ENCODE results near the gene ZNF280C. TPM values are rescaled to one million over a fixed set of nuclear protein-coding genes. Genes with fewer than 3 reads are reported as not detected.

The ZNF280C gene
- total RNA-seq, 1 experiment from 2014 or later: 15.0 TPM

- TF ChIP-seq TP53 (CRISPR knock-in tag; IDR thresholded peaks at IDR 0.05): no peak
- TF ChIP-seq CREM (CRISPR knock-in tag; IDR thresholded peaks at IDR 0.05): no peak
- TF ChIP-seq ZNF281 (CRISPR knock-in tag; IDR thresholded peaks at IDR 0.05): no peak
- no peak for TF ChIP-seq OVOL2 (CRISPR knock-in tag; IDR thresholded peaks at IDR 0.05; ENCODE audit: borderline replicate concordance)
- no peak for TF ChIP-seq MAX (CRISPR knock-in tag; IDR thresholded peaks at IDR 0.05)
- no peak for TF ChIP-seq ZNF317 (CRISPR knock-in tag; IDR thresholded peaks at IDR 0.05; ENCODE audit: borderline replicate concordance, low read depth)
These were observed 89.5 kb downstream of the ZNF280C start (continued) for GRCh38 chrX:130179170-130179569.

GRCh38 chrX:130176942-130177341 is 91.8 kb downstream of the ZNF280C start:
- TF ChIP-seq FOXP1 (CRISPR knock-in tag; IDR thresholded peaks at IDR 0.05; ENCODE audit: borderline replicate concordance): no peak
- TF ChIP-seq EMX1 (CRISPR knock-in tag; IDR thresholded peaks at IDR 0.05): no peak
- no peak for TF ChIP-seq ZNF532 (CRISPR knock-in tag; IDR thresholded peaks at IDR 0.05; ENCODE audit: borderline replicate concordance)
- TF ChIP-seq ZNF121 (CRISPR knock-in tag; IDR thresholded peaks at IDR 0.05): no peak
- Mint-ChIP-seq H3K27me3 (ENCODE audit: low read depth) (peaks cover 13% of the 10 kb centered on the region), H3K36me3 (no peaks in the 10 kb centered on the region; the same call in 1 of the 2 replicates), H3K27ac (no peak overlapping the region), H3K4me3 (no peak overlapping the region), H3K9me3 (no peaks in the 10 kb centered on the region), H3K4me1 (peaks cover 6% of the 10 kb centered on the region)
- ChIA-PET CTCF (interaction anchor here (0.5 kb wide), 1 partner anchor 11 kb away, joined by 3 read pairs; no protein-coding TSS in a partner anchor), POLR2A (no interaction called here)
- no peak for ATAC-seq
- no peak for DNase-seq (ENCODE audit: low spot score)

- Mint-ChIP-seq H3K4me3 (no peak overlapping the region), H3K9me3 (no peaks in the 10 kb centered on the region)
- ATAC-seq: no peak
- no peak for TF ChIP-seq GTF2I (CRISPR knock-in tag; conservative IDR thresholded peaks at IDR 0.05)
- TF ChIP-seq IRF2 (CRISPR knock-in tag; IDR thresholded peaks at IDR 0.05; ENCODE audit: borderline replicate concordance, low read depth): no peak
- TF ChIP-seq TEAD1 (CRISPR knock-in tag; IDR thresholded peaks at IDR 0.05): no peak
- no peak for TF ChIP-seq ZNF121 (CRISPR knock-in tag; IDR thresholded peaks at IDR 0.05)
- TF ChIP-seq OVOL2 (CRISPR knock-in tag; IDR thresholded peaks at IDR 0.05; ENCODE audit: borderline replicate concordance): no peak
- TF ChIP-seq NFYB (CRISPR knock-in tag; conservative IDR thresholded peaks at IDR 0.05; ENCODE audit: low read depth): no peak
- no peak for TF ChIP-seq STAT6 (CRISPR knock-in tag; conservative IDR thresholded peaks at IDR 0.05; ENCODE audit: low read depth)
- no peak for TF ChIP-seq RELA (CRISPR knock-in tag; IDR thresholded peaks at IDR 0.05; ENCODE audit: borderline replicate concordance)
- TF ChIP-seq ZNF425 (CRISPR knock-in tag; conservative IDR thresholded peaks at IDR 0.05): no peak
- no peak for TF ChIP-seq ZSCAN18 (CRISPR knock-in tag; IDR thresholded peaks at IDR 0.05)
- no peak for TF ChIP-seq FOXK1 (CRISPR knock-in tag; IDR thresholded peaks at IDR 0.05)
- TF ChIP-seq ESRRA (CRISPR knock-in tag; IDR thresholded peaks at IDR 0.05; ENCODE audit: borderline replicate concordance): no peak
These were observed 92.3 kb downstream of the ZNF280C start for GRCh38 chrX:130176354-130176776.

More at GRCh38 chrX:130176354-130176776, 92.3 kb downstream of the ZNF280C start:
- Mint-ChIP-seq H3K27me3 (ENCODE audit: low read depth) (peaks cover 14% of the 10 kb centered on the region), H3K27ac (no peak overlapping the region), H3K4me1 (peaks cover 6% of the 10 kb centered on the region), H3K36me3 (no peaks in the 10 kb centered on the region; the same call in 1 of the 2 replicates)
- POLR2A ChIA-PET: no interaction called here
- DNase-seq (ENCODE audit: low spot score): no peak
- CTCF ChIA-PET: no interaction called here

All from WTC11 (cell line).